Tibial nerve (tissue), 4 donors: ENCODE data around the gene ADGRG1. TPM values are rescaled to one million over a fixed set of nuclear protein-coding genes. Genes with fewer than 3 reads are reported as not detected.

Source experiments
- DNase-seq, 2 donors: peaks; one replicate each; pipeline ENCODE4 v3.0.0-alpha.2; 2019; ENCODE audit warnings: low spot score in 2 of 2
- H3K27ac ChIP-seq, 4 donors: fragments of 200-600 bp; sonication (generic) in 3 of 4; one replicate each; pipeline ENCODE4 v1.5.1; 2017 to 2019; ENCODE audit warnings: mild to moderate bottlenecking in 1 of 4
- H3K27me3 ChIP-seq, 2 donors: fragments of 200-600 bp; sonication (generic) in 1 of 2; one replicate each; pipeline versions ENCODE4 v1.5.1 to v1.6.0; 2017 to 2019
- H3K36me3 ChIP-seq, 3 donors: fragments of 200-600 bp; sonication (generic); one replicate each; pipeline ENCODE4 v1.5.1; 2018 to 2019
- H3K4me1 ChIP-seq, 4 donors: fragments of 200-600 bp; sonication (generic) in 3 of 4; one replicate each; pipeline ENCODE4 v1.5.1; 2017 to 2019
- H3K4me3 ChIP-seq, 4 donors: fragments of 200-600 bp; sonication (generic) in 3 of 4; one replicate each; pipeline ENCODE4 v1.5.1; 2017 to 2019; ENCODE audit warnings: mild to moderate bottlenecking in 1 of 4, moderate library complexity in 1 of 4
- H3K9me3 ChIP-seq, 4 donors: fragments of 200-600 bp; sonication (generic) in 3 of 4; one replicate each; pipeline ENCODE4 v1.5.1; 2017 to 2019
- EP300 ChIP-seq, 2 donors: sonication (generic); formaldehyde crosslinking; IDR thresholded peaks; one replicate each; pipeline ENCODE4 v1.6.1; 2017; ENCODE audit warnings: antibody characterized with exemption in 2 of 2, mild to moderate bottlenecking in 1 of 2
- POLR2A ChIP-seq, 2 donors: fragments of 450-650 bp; IDR thresholded peaks; one replicate each; pipeline ENCODE4 v1.6.1; 2017; ENCODE audit warnings: antibody characterized with exemption in 2 of 2, mild to moderate bottlenecking in 2 of 2, moderate library complexity in 2 of 2
- WGBS, 2 donors: methylation state at CpG; one replicate each; pipeline ENCODE4 v1.1.5; 2018; 5-methylcytosine and 5-hydroxymethylcytosine counted together
- total RNA-seq, 4 donors: library from RNA; depleted of rRNA; stranded (reverse); fragments of >200 nt; gene quantifications; one replicate each; pipeline ENCODE4 v1.1.0, GENCODE V29; 2016
- TF ChIP-seq, protein P1 (sequence below), 5 experiments: fragments of 200-600 bp in 3 of 5; fragments of 450-650 bp in 2 of 5; sonication (generic) in 3 of 5; IDR thresholded peaks; one replicate each; pipeline ENCODE4 v1.5.1; 2016 to 2019; ENCODE audit warnings: antibody characterized with exemption in 5 of 5, mild to moderate bottlenecking in 3 of 5, moderate library complexity in 2 of 5

The ADGRG1 gene
- total RNA-seq, 4 donors from 2014 or later: 9.0 to 59.4 (median 41.8) TPM

DNA sequence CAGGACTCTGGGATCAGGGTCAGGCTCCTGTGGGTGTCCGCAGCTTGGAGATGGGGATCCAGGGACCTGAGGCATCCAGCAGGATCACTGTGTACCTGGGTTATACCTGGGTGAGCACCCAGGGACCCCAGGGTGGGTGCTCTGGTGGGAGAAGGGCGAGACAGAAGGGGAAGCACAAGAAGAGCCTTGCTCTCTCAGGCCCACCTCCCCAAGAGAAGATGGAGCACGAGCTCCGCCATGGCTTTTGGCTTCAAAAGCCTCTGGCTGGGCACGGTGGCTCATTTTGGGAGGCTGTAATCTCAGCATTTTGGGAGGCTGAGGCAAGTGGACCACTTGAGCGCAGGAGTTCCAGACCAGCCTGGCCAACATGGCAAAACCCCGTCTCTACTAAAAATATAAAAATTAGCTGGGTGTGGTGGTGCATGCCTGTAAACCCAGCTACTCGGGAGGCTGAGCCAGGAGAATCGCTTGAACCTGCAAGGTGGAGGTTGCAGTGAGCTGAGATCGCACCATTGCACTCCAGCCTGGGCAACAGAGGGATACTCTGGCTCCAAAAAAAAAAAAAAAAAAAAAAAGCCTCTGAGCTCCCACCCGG lies 75.1 kb downstream of the ADGRG1 start:
- TF ChIP-seq EP300 (IDR thresholded peaks at IDR 0.05) (no peak), POLR2A (IDR thresholded peaks at IDR 0.05) (no peak)
- TF ChIP-seq, protein P1, sequence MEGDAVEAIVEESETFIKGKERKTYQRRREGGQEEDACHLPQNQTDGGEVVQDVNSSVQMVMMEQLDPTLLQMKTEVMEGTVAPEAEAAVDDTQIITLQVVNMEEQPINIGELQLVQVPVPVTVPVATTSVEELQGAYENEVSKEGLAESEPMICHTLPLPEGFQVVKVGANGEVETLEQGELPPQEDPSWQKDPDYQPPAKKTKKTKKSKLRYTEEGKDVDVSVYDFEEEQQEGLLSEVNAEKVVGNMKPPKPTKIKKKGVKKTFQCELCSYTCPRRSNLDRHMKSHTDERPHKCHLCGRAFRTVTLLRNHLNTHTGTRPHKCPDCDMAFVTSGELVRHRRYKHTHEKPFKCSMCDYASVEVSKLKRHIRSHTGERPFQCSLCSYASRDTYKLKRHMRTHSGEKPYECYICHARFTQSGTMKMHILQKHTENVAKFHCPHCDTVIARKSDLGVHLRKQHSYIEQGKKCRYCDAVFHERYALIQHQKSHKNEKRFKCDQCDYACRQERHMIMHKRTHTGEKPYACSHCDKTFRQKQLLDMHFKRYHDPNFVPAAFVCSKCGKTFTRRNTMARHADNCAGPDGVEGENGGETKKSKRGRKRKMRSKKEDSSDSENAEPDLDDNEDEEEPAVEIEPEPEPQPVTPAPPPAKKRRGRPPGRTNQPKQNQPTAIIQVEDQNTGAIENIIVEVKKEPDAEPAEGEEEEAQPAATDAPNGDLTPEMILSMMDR (IDR thresholded peaks at IDR 0.05): no peak
- no peaks in the 10 kb centered on the region for H3K4me1 ChIP-seq
- 87 to 93% methylated on average over 10 to 11 of the region's 11 CpGs for WGBS, 2 donors
- no peak for DNase-seq
- H3K27ac ChIP-seq: no peak overlapping the region
- H3K27me3 ChIP-seq: no peaks in the 10 kb centered on the region
- H3K36me3 ChIP-seq: no peaks in the 10 kb centered on the region
- H3K4me3 ChIP-seq: no peak overlapping the region
- H3K9me3 ChIP-seq: no peaks in the 10 kb centered on the region

DNA sequence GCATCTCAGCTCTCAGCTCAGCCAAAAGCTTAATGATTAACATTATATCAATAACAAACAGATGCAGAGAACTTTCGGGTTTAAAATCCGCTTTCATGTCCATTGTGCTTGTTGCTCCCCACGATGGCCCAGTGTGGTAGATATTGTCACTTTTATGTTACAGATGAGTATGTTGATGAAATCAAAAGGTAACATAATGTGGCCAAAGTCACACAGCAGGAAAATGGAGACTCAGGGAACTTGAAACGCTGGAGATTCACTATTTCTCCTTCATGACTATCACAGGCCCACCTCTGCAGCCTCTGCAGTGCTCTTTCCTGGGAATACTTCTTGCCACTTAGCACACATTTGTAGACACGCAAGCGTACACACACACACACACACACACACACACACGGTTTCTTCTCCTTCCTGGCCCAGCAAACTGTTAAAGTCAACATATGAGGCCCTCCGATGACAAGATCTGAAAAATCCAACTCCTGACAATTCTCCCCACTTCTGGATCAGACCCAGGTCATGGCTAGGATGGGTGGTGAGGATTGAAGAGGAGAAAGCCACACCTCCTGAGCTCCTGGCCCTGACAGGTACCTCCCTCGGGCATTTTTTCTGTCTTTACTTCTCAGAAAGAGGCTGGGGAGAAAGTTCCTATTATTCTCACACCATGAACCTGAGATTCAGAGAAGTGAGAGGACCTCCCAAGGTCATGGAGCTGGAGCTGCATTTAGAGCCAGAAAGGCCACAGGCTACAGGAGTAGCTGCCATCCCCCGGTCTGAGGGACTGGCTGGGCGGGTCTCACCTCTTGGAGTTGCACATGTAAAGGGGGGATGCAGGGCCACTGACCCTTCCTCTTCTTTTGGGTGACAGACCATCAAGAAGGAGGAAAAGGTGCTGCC lies 75.8 kb downstream of the ADGRG1 start:
- WGBS, 2 donors: 75 to 76% methylated on average over 11 of the region's 11 CpGs

DNA sequence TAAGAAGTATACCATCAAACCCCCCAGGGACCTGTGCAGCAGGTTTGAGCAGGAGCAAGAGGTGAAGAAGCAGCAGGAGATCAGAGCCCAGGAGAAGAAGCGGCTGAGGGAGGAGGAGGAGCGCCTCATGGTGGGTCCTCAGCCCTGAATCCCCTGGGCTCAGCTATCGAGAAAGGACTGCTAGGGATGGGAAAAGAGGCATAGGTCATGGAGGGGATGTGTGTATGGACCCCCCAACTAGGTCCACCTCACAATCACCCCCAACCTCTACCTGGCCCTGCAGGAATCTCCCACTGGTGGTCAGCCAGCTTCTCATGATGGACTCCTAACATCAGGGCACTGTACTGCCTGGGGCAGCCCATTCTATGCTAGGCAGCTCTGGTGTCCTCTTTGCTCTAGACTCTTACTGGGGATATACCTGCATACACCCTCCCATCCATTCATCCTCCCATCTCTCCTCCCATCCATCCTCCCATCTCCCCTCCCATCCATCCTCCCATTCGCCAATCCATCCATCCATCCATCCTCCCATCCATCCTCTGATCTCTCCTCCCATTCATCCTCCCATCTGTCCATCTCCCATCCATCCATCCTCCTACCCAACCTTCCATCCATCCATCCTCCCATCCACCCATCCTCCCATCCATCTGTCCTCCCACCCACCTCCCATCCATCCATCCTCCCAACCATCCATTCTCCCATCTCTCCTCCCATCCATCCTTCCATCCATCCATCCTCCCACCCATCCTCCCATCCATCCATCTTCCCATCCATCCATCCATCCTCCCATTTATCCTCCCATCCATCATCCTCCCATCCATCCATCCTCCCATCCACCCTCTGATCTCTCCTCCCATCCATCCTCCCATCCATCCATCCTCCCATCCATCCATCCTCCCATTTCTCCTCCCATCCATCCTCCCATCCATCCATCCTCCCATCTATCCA lies 76.7 kb downstream of the ADGRG1 start:
- Histone ChIP-seq H3K27ac (no peak overlapping the region), H3K36me3 (no peaks in the 10 kb centered on the region), H3K4me3 (no peak overlapping the region), H3K27me3 (no peaks in the 10 kb centered on the region), H3K4me1 (no peaks in the 10 kb centered on the region), H3K9me3 (no peaks in the 10 kb centered on the region)
- TF ChIP-seq POLR2A (IDR thresholded peaks at IDR 0.05) (no peak), EP300 (IDR thresholded peaks at IDR 0.05) (no peak)
- TF ChIP-seq, protein P1 (IDR thresholded peaks at IDR 0.05): no peak
- no peak for DNase-seq
- WGBS, 2 donors: 89 to 90% methylated on average over 4 of the region's 4 CpGs

More for the DNA sequence above, 75.8 kb downstream of the ADGRG1 start:
- no peak for DNase-seq
- H3K27ac ChIP-seq: no peak overlapping the region
- no peaks in the 10 kb centered on the region for H3K36me3 ChIP-seq
- TF ChIP-seq POLR2A (IDR thresholded peaks at IDR 0.05) (no peak), EP300 (IDR thresholded peaks at IDR 0.05) (no peak)
- TF ChIP-seq, protein P1 (IDR thresholded peaks at IDR 0.05): no peak
- no peak overlapping the region for H3K4me3 ChIP-seq
- no peaks in the 10 kb centered on the region for H3K27me3 ChIP-seq
- H3K4me1 ChIP-seq: no peaks in the 10 kb centered on the region
- no peaks in the 10 kb centered on the region for H3K9me3 ChIP-seq

DNA sequence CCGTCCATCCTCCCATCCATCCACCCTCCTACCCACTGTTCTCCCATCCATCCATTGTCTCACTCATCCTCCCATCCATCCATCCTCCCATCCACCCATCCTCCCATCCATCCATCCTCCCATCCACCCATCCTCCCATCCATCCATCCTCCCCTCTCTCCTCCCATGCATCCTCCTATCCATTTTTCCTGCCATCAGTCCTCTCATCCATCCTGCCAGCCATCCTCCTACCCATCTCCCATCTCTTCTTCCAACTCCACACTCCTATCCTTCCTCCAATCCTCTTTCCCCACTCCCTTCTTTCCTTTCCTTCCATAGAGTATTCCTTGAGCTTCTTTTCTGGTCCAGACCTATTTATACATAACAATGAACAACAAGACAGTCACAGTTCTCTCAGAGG lies 78.3 kb downstream of the ADGRG1 start:
- Histone ChIP-seq H3K9me3 (no peaks in the 10 kb centered on the region), H3K4me1 (no peaks in the 10 kb centered on the region), H3K27me3 (no peaks in the 10 kb centered on the region), H3K36me3 (no peaks in the 10 kb centered on the region), H3K27ac (no peak overlapping the region), H3K4me3 (no peak overlapping the region)
- 71 to 75% methylated on average over 1 of the region's 1 CpG for WGBS, 2 donors
- TF ChIP-seq, protein P1 (IDR thresholded peaks at IDR 0.05): no peak
- no peak for TF ChIP-seq POLR2A (IDR thresholded peaks at IDR 0.05)
- TF ChIP-seq EP300 (IDR thresholded peaks at IDR 0.05): no peak
- no peak for DNase-seq
